ENCODE measurements around the gene TMEM82.

DNA sequence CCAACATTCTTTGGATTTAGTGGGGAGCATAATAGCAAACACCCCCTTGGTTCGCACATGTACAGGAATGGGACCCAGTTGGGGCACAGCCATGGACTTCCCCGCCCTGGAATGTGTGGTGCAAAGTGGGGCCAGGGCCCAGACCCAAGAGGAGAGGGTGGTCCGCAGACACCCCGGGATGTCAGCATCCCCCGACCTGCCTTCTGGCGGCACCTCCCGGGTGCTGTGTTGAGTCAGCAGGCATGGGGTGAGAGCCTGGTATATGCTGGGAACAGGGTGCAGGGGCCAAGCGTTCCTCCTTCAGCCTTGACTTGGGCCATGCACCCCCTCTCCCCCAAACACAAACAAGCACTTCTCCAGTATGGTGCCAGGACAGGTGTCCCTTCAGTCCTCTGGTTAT lies 43.4 kb downstream of the TMEM82 start:
- TF ChIP-seq EP300 (IDR thresholded peaks at IDR 0.05; ENCODE audit: borderline replicate concordance) (no peak), RAD21 (IDR thresholded peaks at IDR 0.05; ENCODE audit: low read depth) (no peak), YY1 (IDR thresholded peaks at IDR 0.05; ENCODE audit: low read depth) (no peak)
